ENCODE measurements around the gene NOXA1. TPM values are rescaled to one million over a fixed set of nuclear protein-coding genes. Genes with fewer than 3 reads are reported as not detected.
"Not testable (repeated sequence)": the region's sequence is repeated elsewhere in the genome, so short reads cannot be mapped to it uniquely, and the experiment has no call there.

NOXA1 gene
- total RNA-seq, 4 donors from 2014 or later = 1.1 to 4.2 (median 3.0) TPM

DNA sequence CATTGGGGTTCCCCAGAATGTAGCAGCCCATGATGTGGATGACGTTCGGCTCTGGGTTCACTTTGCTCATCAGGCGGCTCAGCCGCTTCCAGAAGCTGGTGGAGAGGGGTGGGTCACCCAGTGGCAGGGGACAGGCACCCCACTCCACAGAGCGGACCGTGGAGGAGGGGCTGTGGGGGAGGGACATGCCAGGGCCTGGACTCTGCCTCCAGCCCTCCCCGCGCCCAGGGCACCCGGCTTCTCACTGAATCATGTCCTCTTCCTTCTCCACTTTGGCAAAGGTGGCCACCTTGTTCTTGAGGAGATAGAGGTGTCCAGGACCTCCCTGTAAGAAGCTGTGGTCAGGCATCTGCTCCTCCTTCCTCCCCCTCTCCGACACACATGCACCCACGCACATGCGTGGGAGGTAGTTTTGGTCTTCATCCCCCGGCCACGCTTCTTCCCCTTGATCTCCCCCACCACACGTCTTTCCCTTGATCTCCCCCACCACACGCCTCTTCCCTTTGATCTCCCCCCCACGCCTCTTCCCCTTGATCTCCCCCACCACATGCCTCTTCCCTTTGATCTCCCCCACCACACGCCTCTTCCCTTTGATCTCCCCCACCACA lies 26.8 kb downstream of the NOXA1 start:
- Histone ChIP-seq H3K9me3 (no peaks in the 10 kb centered on the region), H3K36me3 (peaks cover 0 to 33% of the 10 kb centered on the region in 2 donors), H3K27me3 (peaks cover 13% of the 10 kb centered on the region), H3K4me3 (no peak overlapping the region), H3K4me1 (peaks cover 0 to 32% (median 6%) of the 10 kb centered on the region in 3 donors), H3K27ac (no peak overlapping the region)
- ATAC-seq = no peak
- 86 to 100% methylated on average over 1 to 10 of the region's 18 CpGs for WGBS, 2 donors (ENCODE audit: low coverage in 1 of 2)
- TF ChIP-seq, protein P1, sequence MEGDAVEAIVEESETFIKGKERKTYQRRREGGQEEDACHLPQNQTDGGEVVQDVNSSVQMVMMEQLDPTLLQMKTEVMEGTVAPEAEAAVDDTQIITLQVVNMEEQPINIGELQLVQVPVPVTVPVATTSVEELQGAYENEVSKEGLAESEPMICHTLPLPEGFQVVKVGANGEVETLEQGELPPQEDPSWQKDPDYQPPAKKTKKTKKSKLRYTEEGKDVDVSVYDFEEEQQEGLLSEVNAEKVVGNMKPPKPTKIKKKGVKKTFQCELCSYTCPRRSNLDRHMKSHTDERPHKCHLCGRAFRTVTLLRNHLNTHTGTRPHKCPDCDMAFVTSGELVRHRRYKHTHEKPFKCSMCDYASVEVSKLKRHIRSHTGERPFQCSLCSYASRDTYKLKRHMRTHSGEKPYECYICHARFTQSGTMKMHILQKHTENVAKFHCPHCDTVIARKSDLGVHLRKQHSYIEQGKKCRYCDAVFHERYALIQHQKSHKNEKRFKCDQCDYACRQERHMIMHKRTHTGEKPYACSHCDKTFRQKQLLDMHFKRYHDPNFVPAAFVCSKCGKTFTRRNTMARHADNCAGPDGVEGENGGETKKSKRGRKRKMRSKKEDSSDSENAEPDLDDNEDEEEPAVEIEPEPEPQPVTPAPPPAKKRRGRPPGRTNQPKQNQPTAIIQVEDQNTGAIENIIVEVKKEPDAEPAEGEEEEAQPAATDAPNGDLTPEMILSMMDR (IDR thresholded peaks at IDR 0.05) = no peak
- TF ChIP-seq EP300 (IDR thresholded peaks at IDR 0.05) (no peak), POLR2A (IDR thresholded peaks at IDR 0.05) (no peak), POLR2AphosphoS5 (IDR thresholded peaks at IDR 0.05) (no peak)

DNA sequence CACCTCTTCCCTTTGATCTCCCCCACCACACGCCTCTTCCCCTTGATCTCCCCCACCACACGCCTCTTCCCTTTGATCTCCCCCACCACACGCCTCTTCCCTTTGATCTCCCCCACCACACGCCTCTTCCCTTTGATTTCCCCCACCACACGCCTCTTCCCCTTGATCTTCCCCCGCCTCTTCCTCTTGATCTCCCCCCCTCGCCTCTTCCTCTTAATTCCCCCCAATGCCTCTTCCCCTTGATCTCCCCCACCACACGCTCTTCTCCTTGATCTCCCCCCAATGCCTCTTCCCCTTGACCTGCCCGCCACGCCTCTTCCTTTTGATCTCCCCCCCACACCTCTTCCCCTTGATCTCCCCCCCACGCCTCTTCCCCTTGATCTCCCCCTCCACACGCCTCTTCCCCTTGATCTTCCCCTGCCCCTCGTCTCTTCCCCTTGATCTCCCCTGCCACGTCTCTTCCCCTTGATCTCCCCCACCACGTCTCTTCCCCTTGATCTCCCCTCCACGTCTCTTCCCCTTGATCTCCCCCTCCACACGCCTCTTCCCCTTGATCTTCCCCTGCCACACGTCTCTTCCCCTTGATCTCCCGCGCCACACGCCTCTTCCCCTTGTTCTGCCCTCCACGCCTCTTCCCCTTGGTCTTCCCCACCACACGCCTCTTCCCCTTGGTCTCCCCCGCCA lies 27.5 kb downstream of the NOXA1 start:
- not testable (repeated sequence) for ATAC-seq, H3K9me3 ChIP-seq, H3K4me3 ChIP-seq, H3K27ac ChIP-seq, H3K27me3 ChIP-seq
- Histone ChIP-seq H3K36me3 (peaks cover 0 to 39% of the 10 kb centered on the region in 2 donors), H3K4me1 (peaks cover 0 to 32% (median 6%) of the 10 kb centered on the region in 3 donors)
- 69% methylated on average over 5 of the region's 24 CpGs; no CpG with 5 or more reads in 1 of the 2 donors for WGBS, 2 donors (ENCODE audit: low coverage in 1 of 2)

DNA sequence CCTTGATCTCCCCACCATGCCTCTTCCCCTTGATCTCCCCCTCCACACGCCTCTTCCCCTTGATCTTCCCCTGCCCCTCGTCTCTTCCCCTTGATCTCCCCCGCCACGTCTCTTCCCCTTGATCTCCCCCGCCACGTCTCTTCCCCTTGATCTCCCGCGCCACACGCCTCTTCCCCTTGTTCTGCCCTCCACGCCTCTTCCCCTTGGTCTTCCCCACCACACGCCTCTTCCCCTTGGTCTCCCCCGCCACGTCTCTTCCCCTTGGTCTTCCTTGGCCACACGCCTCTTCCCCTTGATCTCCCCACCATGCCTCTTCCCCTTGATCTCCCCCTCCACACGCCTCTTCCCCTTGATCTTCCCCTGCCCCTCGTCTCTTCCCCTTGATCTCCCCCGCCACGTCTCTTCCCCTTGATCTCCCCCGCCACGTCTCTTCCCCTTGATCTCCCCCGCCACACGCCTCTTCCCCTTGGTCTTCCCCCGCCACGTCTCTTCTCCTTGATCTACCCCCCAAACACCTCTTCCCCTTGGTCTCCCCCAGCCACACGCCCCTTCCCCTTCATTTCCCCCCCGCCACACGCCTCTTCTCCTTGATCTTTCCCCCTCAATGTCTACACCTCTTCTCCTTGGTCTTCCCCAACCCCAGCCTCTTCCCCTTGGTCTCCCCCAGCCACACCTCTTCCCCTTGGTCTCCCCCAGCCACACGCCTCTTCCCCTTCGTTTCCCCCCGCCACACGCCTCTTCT lies 28.2 kb downstream of the NOXA1 start:
- Histone ChIP-seq H3K4me1 (peaks cover 0 to 35% (median 6%) of the 10 kb centered on the region in 3 donors), H3K36me3 (peaks cover 0 to 47% of the 10 kb centered on the region in 2 donors)
- not testable (repeated sequence) for ATAC-seq, H3K27ac ChIP-seq, H3K27me3 ChIP-seq, H3K9me3 ChIP-seq, H3K4me3 ChIP-seq
- WGBS, 2 donors (ENCODE audit: low coverage in 1 of 2) = 61% methylated on average over 2 of the region's 31 CpGs; no CpG with 5 or more reads in 1 of the 2 donors

DNA sequence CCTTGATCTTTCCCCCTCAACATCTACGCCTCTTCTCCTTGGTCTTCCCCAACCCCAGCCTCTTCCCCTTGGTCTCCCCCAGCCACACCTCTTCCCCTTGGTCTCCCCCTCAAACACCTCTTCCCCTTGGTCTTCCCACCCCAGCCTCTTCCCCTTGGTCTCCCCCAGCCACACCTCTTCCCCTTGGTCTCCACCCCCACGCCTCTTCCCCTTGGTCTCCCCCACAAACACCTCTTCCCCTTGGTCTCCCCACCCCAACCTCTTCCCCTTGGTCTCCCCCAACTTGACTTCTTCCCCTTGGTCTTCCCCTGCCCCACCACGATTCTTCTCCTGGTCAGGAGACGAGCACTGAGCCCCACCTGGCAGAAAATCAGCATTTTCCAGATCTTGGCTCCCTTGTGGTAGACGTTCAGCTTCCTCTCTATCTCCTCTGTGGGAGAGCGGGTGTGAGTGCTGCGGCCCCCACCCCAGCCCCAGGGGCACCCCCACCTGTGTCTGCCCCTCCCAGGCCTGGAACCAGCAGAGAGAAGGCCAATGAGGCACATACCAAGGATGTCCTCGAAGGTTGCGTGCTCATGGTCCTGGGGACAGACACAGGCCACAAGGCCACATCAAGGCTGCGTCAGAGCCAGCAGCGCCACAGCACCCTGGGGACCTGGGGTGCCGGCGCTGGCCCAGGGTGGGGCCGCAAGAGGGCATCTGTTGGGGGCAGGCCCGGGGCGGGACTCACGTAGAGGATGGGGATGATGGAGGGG lies 29.0 kb downstream of the NOXA1 start:
- peaks cover 0 to 54% of the 10 kb centered on the region in 2 donors for H3K36me3 ChIP-seq
- no peaks in the 10 kb centered on the region for H3K9me3 ChIP-seq

DNA sequence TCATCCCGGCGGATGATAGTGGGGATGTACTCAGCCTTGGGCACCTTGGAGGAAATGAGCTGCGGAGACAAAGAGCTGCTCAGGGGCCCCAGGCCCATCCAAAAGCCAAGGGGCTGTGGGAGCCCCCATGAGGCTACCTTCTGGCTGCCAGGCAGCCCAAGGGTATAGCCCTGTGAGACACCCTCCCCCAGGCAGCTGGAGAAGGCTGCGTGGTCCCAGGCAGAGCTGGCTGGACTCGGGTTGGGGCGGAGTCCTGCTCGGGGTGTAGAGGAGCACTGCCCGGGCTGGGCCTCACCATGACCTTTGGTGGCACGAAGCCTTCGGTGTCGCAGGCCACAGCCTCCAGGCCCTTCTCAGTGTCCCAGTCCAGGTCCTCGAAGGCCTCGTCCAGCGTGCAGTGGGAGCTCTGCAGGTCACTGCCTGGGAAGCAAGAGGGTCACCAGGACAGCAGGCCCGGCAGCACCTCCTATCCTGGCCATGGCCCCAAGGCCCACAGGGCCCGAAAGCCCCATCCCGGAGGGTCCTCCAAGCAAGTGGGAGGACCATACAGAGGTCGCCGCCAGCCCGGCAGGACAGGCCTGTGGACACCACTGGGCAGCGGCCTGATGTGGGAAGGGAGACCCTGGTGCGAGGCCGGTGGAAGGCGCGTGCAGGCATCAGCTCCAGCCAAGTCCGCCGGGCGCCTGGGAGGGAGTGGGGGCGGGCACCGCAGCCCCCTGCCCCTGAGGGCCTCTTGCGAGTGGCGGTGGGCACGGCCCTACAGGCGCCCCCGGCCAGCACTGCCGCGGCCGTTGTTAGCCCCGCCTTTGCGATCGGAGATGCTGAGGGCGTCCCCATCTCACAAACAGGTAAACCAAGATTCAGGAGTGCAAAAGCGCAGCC lies 29.8 kb downstream of the NOXA1 start:
- Histone ChIP-seq H3K27me3 (no peaks in the 10 kb centered on the region), H3K27ac (peak overlapping the region in 1 of 4 donors; percentile 77), H3K4me3 (peak overlapping the region in 1 of 2 donors; percentile 56), H3K9me3 (no peaks in the 10 kb centered on the region), H3K36me3 (peaks cover 0 to 61% of the 10 kb centered on the region in 2 donors), H3K4me1 (peaks cover 0 to 51% (median 10%) of the 10 kb centered on the region in 3 donors)
- WGBS, 2 donors (ENCODE audit: low coverage in 1 of 2) = 93% methylated on average over 6 of the region's 43 CpGs; no CpG with 5 or more reads in 1 of the 2 donors
- no peak for ATAC-seq
- TF ChIP-seq EP300 (IDR thresholded peaks at IDR 0.05) (no peak), POLR2AphosphoS5 (IDR thresholded peaks at IDR 0.05) (no peak), POLR2A (IDR thresholded peaks at IDR 0.05) (no peak)
- TF ChIP-seq, protein P1 (IDR thresholded peaks at IDR 0.05) = no peak

More for the DNA sequence above, 29.0 kb downstream of the NOXA1 start:
- no peak for TF ChIP-seq POLR2AphosphoS5 (IDR thresholded peaks at IDR 0.05)
- TF ChIP-seq EP300 (IDR thresholded peaks at IDR 0.05) = no peak
- TF ChIP-seq, protein P1 (IDR thresholded peaks at IDR 0.05) = no peak
- TF ChIP-seq POLR2A (IDR thresholded peaks at IDR 0.05) = no peak
- no peaks in the 10 kb centered on the region for H3K27me3 ChIP-seq
- no peak for ATAC-seq
- no peak overlapping the region for H3K27ac ChIP-seq
- H3K4me1 ChIP-seq = peaks cover 0 to 43% (median 6%) of the 10 kb centered on the region in 3 donors
- WGBS, 2 donors (ENCODE audit: low coverage in 1 of 2) = 67 to 100% methylated on average over 1 of the region's 17 CpGs
- H3K4me3 ChIP-seq = no peak overlapping the region
